Lung (tissue), 12 donors: ENCODE results near the gene ROBO1. TPM values are rescaled to one million over a fixed set of nuclear protein-coding genes. Genes with fewer than 3 reads are reported as not detected.

ENCODE experiments used
- ATAC-seq: fragments of 200-7000 bp; cut with Tn5 transposase; one replicate; pipeline ENCODE4 v1.9.1; 2020; ENCODE audit warnings: moderate number of reproducible peaks; ENCODE audit not compliant: insufficient read depth, low FRiP score
- DNase-seq, 3 donors: peaks; one replicate each; pipeline ENCODE4 v3.0.0-alpha.2; 2013 to 2017
- H3K27ac ChIP-seq, 2 donors: one replicate each; pipeline ENCODE4 v1.5.1; 2013; ENCODE audit warnings: mild to moderate bottlenecking in 2 of 2, moderate library complexity in 2 of 2, control low read depth in 1 of 2, inconsistent platforms in 1 of 2, low read depth in 1 of 2, low read length in 1 of 2
- H3K27me3 ChIP-seq, 3 donors: one replicate each; pipeline ENCODE4 v1.5.1; 2013; ENCODE audit warnings: low read length in 2 of 3; ENCODE audit not compliant: control insufficient read depth in 3 of 3, insufficient read depth in 3 of 3
- H3K36me3 ChIP-seq, 4 donors: one replicate each; pipeline ENCODE4 v1.5.1; 2013; ENCODE audit warnings: low read length in 4 of 4, mild to moderate bottlenecking in 1 of 4, moderate library complexity in 1 of 4; ENCODE audit not compliant: control insufficient read depth in 4 of 4, insufficient read depth in 4 of 4
- H3K4me1 ChIP-seq, 5 donors: one replicate each; pipeline ENCODE4 v1.5.1; 2013; ENCODE audit warnings: low read length in 5 of 5, mild to moderate bottlenecking in 2 of 5, moderate library complexity in 1 of 5; ENCODE audit not compliant: control insufficient read depth in 5 of 5, insufficient read depth in 5 of 5
- H3K4me3 ChIP-seq: one replicate; pipeline ENCODE4 v1.5.1; 2013; ENCODE audit warnings: mild to moderate bottlenecking, control low read depth, moderate library complexity
- H3K9ac ChIP-seq, 2 donors: one replicate each; pipeline ENCODE4 v1.5.1; 2013; ENCODE audit warnings: low read length in 2 of 2, control low read depth in 1 of 2; ENCODE audit not compliant: insufficient read depth in 1 of 2
- H3K9me3 ChIP-seq, 4 donors: one replicate each; pipeline ENCODE4 v1.5.1; 2013; ENCODE audit warnings: low read length in 3 of 4, mild to moderate bottlenecking in 1 of 4, moderate library complexity in 1 of 4; ENCODE audit not compliant: control insufficient read depth in 4 of 4, insufficient read depth in 3 of 4
- CTCF ChIP-seq: IDR thresholded peaks from 2 replicates; pipeline ENCODE4 v1.5.1; 2012; ENCODE audit warnings: mild to moderate bottlenecking; ENCODE audit errors: control extremely low read depth, extremely low read depth
- WGBS, 2 donors: extraction: QIAGEN DNeasy Blood & Tissue Kit; methylation state at CpG; one replicate each; pipeline ENCODE4 v1.1.7; 2013; 5-methylcytosine and 5-hydroxymethylcytosine counted together
- polyA plus RNA-seq, 2 donors: library from polyadenylated mRNA; stranded (reverse); fragments of 200-250 nt; gene quantifications; one replicate each; pipeline ENCODE4 v1.2.1, GENCODE V29; 2013
- total RNA-seq, 2 donors: library from RNA; depleted of rRNA in 1 of 2; stranded (reverse); fragments of >200 nt in 1 of 2; gene quantifications; one replicate each; pipeline ENCODE4 v1.2.1, GENCODE V29; 2014 to 2021
- donor health status: control.
- donor health status: control.
- donor health status: Bipolar disorder and iron deficiency.
- donor health status: healthy.
- donor health status: DM: yes; HTN: yes; CAD: no.

Gene ROBO1
- total and polyA plus RNA-seq, 4 donors: 2.6 to 72.6 (median 15.7) TPM

GRCh38 chr3:79598594-79598993, 169.2 kb downstream of the ROBO1 start:
- no peaks in the 10 kb centered on the region for H3K27me3 ChIP-seq
- peaks cover 0 to 11% (median 0%) of the 10 kb centered on the region in 5 donors for H3K4me1 ChIP-seq
- no peak overlapping the region for H3K4me3 ChIP-seq
- DNase-seq (peak; percentile 54 to 77 (median 70)), ATAC-seq (no peak)
- no peaks in the 10 kb centered on the region for H3K9me3 ChIP-seq
- H3K27ac ChIP-seq: no peak overlapping the region
- no peak for TF ChIP-seq CTCF
- H3K36me3 ChIP-seq: no peaks in the 10 kb centered on the region
- 40 to 59% methylated on average over 1 of the region's 1 CpG for WGBS, 2 donors
- H3K9ac ChIP-seq: no peak overlapping the region

GRCh38 chr3:79597709-79598108, 170.1 kb downstream of the ROBO1 start:
- DNase-seq (peak in 2 of 3 donors; percentile 53 to 73), ATAC-seq (no peak)
- Histone ChIP-seq H3K9me3 (no peaks in the 10 kb centered on the region), H3K4me1 (peaks cover 0 to 11% (median 0%) of the 10 kb centered on the region in 5 donors), H3K9ac (no peak overlapping the region), H3K4me3 (no peak overlapping the region), H3K27me3 (no peaks in the 10 kb centered on the region), H3K36me3 (no peaks in the 10 kb centered on the region), H3K27ac (no peak overlapping the region)
- WGBS, 2 donors: 54 to 61% methylated on average over 2 of the region's 2 CpGs
- TF ChIP-seq CTCF: no peak

DNA sequence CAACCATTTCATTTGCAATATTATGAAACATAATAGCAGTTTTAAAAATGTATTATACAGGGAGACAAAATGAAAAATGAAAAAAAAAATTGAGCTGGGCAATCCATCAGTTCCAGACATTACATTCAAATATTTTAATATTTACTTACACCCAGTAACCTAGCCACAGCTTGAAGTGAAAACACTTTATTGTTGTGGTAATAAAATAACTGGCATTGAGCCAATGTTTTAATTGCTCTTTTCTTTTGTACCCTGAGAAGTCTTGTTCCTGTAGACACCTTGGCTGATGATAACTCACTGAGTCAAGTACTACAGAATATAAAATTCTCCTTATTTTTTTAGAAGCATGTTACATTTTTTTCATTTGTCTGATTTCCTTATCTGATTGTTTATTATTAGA, 180.6 kb downstream of the ROBO1 start:
- no peaks in the 10 kb centered on the region for H3K9me3 ChIP-seq
- TF ChIP-seq CTCF: no peak
- H3K4me3 ChIP-seq: no peak overlapping the region
- DNase-seq: no peak
- H3K4me1 ChIP-seq: no peaks in the 10 kb centered on the region
- H3K36me3 ChIP-seq: no peaks in the 10 kb centered on the region
- H3K9ac ChIP-seq: no peak overlapping the region
- no peaks in the 10 kb centered on the region for H3K27me3 ChIP-seq
- ATAC-seq: no peak
- no peak overlapping the region for H3K27ac ChIP-seq

GRCh38 chr3:79586232-79586631, 181.6 kb downstream of the ROBO1 start:
- H3K27ac ChIP-seq: no peak overlapping the region
- no peaks in the 10 kb centered on the region for H3K36me3 ChIP-seq
- DNase-seq: no peak
- no peak for TF ChIP-seq CTCF
- H3K9me3 ChIP-seq: no peaks in the 10 kb centered on the region
- no peaks in the 10 kb centered on the region for H3K27me3 ChIP-seq
- H3K4me3 ChIP-seq: no peak overlapping the region
- H3K9ac ChIP-seq: no peak overlapping the region
- no peaks in the 10 kb centered on the region for H3K4me1 ChIP-seq
- no peak for ATAC-seq
